ENCODE data around the gene PNMA8C.
"Not testable (repeated sequence)": the region's sequence is repeated elsewhere in the genome, so short reads cannot be mapped to it uniquely, and the experiment has no call there.

The PNMA8C gene

DNA sequence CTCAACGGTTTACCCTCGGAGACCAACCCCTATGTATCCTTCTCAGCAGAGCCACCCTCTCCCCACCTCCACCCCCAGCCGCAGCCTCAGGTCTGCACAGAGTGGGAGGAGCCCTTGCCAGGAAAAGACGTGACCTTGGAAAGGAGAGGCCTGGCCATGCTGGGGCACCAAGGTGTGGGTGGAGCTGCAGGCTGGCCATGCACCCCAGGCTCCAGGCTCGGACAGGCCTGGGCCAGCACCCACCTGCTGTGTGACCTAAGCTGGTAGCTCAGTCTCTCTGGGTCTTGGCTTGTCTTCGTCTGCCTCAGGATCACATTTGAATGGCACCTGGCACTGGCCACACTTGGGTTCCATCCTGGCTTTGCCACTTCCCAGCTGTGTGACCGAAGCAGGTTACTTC lies 44.9 kb downstream of the PNMA8C start:
- Histone ChIP-seq H3K36me3 (ENCODE audit: control insufficient read depth, insufficient read depth, low read length) (peaks cover 80% of the 10 kb centered on the region), H3K4me1 (ENCODE audit: control insufficient read depth, insufficient read depth, low read length, poor library complexity, severe bottlenecking) (no peaks in the 10 kb centered on the region), H3K27me3 (replicated peaks; ENCODE audit: control insufficient read depth, insufficient read depth, low read length, poor library complexity, severe bottlenecking) (no peaks in the 10 kb centered on the region), H3K27ac (ENCODE audit: insufficient read depth, low read length, poor library complexity, severe bottlenecking) (no peak overlapping the region), H3K9me3 (ENCODE audit: control insufficient read depth, low read length) (no peaks in the 10 kb centered on the region), H3K4me3 (ENCODE audit: insufficient read depth, low read depth, low read length, poor library complexity, severe bottlenecking) (no peak overlapping the region)
- DNase-seq: no peak

- no peaks in the 10 kb centered on the region for H3K4me1 ChIP-seq (ENCODE audit: control insufficient read depth, insufficient read depth, low read length, poor library complexity, severe bottlenecking)
These were observed 45.4 kb downstream of the PNMA8C start for GRCh38 chr19:46383171-46383815.

DNA sequence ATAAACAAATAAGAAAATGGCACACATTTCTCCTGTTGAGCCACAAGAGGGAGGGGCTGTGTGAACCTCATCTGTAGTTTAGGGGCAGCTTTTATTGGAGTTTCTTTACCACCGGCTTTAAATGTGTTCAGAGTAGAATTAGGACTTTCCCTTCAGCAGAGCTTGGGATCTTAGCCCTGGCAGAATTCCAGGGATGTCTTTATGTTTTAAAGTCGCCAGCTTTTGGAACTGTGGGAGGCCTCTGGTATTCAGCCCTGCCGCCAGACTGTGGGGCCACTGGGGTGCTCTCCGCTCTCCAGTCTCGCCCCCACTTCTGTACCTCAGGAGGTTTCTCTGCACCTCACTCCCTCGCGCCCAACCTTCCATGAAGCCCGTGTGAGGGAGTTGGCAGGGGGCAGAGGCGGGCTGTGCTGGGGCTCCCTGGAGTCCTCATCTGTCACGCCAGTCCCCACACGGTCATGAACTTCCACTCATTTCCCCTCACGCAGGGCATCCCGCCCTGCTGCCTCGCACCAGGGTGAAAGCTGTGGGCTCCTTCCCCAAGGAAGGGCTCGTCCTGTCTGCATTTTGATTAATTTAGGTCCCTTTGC lies 46.9 kb downstream of the PNMA8C start:
- Histone ChIP-seq H3K27me3 (replicated peaks; ENCODE audit: control insufficient read depth, insufficient read depth, low read length, poor library complexity, severe bottlenecking) (no peaks in the 10 kb centered on the region), H3K4me3 (ENCODE audit: insufficient read depth, low read depth, low read length, poor library complexity, severe bottlenecking) (no peak overlapping the region), H3K4me1 (ENCODE audit: control insufficient read depth, insufficient read depth, low read length, poor library complexity, severe bottlenecking) (no peaks in the 10 kb centered on the region), H3K36me3 (ENCODE audit: control insufficient read depth, insufficient read depth, low read length) (peaks cover 77% of the 10 kb centered on the region), H3K27ac (ENCODE audit: insufficient read depth, low read length, poor library complexity, severe bottlenecking) (no peak overlapping the region), H3K9me3 (ENCODE audit: control insufficient read depth, low read length) (no peaks in the 10 kb centered on the region)
- no peak for DNase-seq

More at GRCh38 chr19:46383171-46383815, 45.4 kb downstream of the PNMA8C start:
- Histone ChIP-seq H3K27me3 (replicated peaks; ENCODE audit: control insufficient read depth, insufficient read depth, low read length, poor library complexity, severe bottlenecking) (no peaks in the 10 kb centered on the region), H3K9me3 (ENCODE audit: control insufficient read depth, low read length) (no peaks in the 10 kb centered on the region), H3K36me3 (ENCODE audit: control insufficient read depth, insufficient read depth, low read length) (peaks cover 79% of the 10 kb centered on the region), H3K4me3 (ENCODE audit: insufficient read depth, low read depth, low read length, poor library complexity, severe bottlenecking) (no peak overlapping the region), H3K27ac (ENCODE audit: insufficient read depth, low read length, poor library complexity, severe bottlenecking) (no peak overlapping the region)
- no peak for DNase-seq

GRCh38 chr19:46381346-46381745 lies 47.4 kb downstream of the PNMA8C start:
- no peak overlapping the region for H3K27ac ChIP-seq (ENCODE audit: insufficient read depth, low read length, poor library complexity, severe bottlenecking)
- no peak overlapping the region for H3K4me3 ChIP-seq (ENCODE audit: insufficient read depth, low read depth, low read length, poor library complexity, severe bottlenecking)
- H3K4me1 ChIP-seq (ENCODE audit: control insufficient read depth, insufficient read depth, low read length, poor library complexity, severe bottlenecking): no peaks in the 10 kb centered on the region
- H3K27me3 ChIP-seq (replicated peaks; ENCODE audit: control insufficient read depth, insufficient read depth, low read length, poor library complexity, severe bottlenecking): no peaks in the 10 kb centered on the region
- DNase-seq: no peak
- H3K36me3 ChIP-seq (ENCODE audit: control insufficient read depth, insufficient read depth, low read length): peaks cover 78% of the 10 kb centered on the region
- no peaks in the 10 kb centered on the region for H3K9me3 ChIP-seq (ENCODE audit: control insufficient read depth, low read length)

- no peak overlapping the region for H3K27ac ChIP-seq (ENCODE audit: insufficient read depth, low read length, poor library complexity, severe bottlenecking)
- DNase-seq: no peak
- H3K36me3 ChIP-seq (ENCODE audit: control insufficient read depth, insufficient read depth, low read length): peaks cover 78% of the 10 kb centered on the region
- H3K9me3 ChIP-seq (ENCODE audit: control insufficient read depth, low read length): no peaks in the 10 kb centered on the region
- no peaks in the 10 kb centered on the region for H3K4me1 ChIP-seq (ENCODE audit: control insufficient read depth, insufficient read depth, low read length, poor library complexity, severe bottlenecking)
- H3K27me3 ChIP-seq (replicated peaks; ENCODE audit: control insufficient read depth, insufficient read depth, low read length, poor library complexity, severe bottlenecking): no peaks in the 10 kb centered on the region
- no peak overlapping the region for H3K4me3 ChIP-seq (ENCODE audit: insufficient read depth, low read depth, low read length, poor library complexity, severe bottlenecking)
These were observed 48.0 kb downstream of the PNMA8C start for GRCh38 chr19:46380690-46381089.

DNA sequence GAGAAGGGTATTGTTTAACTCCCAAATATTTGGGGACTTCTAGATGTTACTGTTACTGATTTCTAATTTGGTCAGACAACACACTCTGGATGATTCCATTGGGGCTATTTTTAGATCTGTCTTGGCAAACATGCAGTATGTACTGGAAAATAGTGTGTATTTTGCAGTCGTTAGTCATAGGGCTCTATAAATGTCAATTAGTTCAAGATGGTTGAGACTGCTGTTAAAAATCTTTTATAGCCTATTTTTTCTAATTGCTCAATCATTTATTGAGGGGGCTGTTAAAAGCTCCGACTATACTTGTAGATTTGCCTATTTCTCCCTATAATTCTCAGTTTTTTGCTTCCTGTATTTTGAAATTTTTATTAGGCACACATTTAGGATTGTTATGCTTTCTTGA lies 50.5 kb downstream of the PNMA8C start:
- no peak overlapping the region for H3K27ac ChIP-seq (ENCODE audit: insufficient read depth, low read length, poor library complexity, severe bottlenecking)
- no peaks in the 10 kb centered on the region for H3K4me1 ChIP-seq (ENCODE audit: control insufficient read depth, insufficient read depth, low read length, poor library complexity, severe bottlenecking)
- peaks cover 60% of the 10 kb centered on the region for H3K36me3 ChIP-seq (ENCODE audit: control insufficient read depth, insufficient read depth, low read length)
- DNase-seq: no peak
- no peak overlapping the region for H3K4me3 ChIP-seq (ENCODE audit: insufficient read depth, low read depth, low read length, poor library complexity, severe bottlenecking)
- no peaks in the 10 kb centered on the region for H3K27me3 ChIP-seq (replicated peaks; ENCODE audit: control insufficient read depth, insufficient read depth, low read length, poor library complexity, severe bottlenecking)
- no peaks in the 10 kb centered on the region for H3K9me3 ChIP-seq (ENCODE audit: control insufficient read depth, low read length)

DNA sequence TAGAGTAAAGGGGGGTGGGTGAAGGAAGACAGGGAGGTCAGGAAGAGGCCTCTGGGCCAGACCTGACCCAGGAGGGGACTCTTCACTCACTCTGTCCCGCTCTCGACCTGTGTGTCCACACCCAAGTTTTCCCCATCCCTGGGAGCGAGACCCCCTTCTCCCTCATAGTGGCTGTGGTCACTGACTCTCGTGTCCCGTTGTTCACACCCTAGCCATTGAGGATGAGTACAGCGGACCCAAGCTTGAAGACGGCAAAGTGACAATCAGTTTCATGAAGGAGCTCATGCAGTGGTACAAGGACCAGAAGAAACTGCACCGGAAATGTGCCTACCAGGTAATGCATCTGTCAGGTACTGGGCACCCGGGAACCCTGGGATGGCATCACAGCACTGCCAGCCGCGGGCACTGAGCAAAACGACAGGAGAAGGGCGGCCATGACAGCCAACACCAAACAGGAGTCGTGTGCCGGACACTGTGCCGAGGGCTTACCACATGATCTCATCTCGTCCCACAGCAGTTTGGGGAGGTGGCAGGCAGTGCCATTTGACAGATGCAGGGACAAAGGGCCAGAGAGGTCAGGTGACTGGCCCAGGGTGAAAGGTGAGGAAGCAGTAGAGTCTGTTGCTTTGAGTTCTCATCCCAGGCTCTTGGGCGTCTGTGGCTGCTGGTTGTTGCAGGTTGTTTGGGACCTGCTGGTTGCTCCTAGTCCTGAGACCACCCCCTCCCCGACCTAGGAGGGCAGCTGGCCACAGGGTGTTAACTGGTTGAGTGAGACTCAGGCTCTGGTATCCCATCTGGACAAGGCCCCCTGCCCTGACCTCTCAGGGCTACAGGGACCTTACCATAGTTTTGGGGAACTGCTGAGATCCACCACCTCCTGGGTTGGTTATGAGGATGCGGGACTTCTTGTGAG lies 52.2 kb downstream of the PNMA8C start:
- H3K27me3 ChIP-seq (replicated peaks; ENCODE audit: control insufficient read depth, insufficient read depth, low read length, poor library complexity, severe bottlenecking): no peaks in the 10 kb centered on the region
- no peaks in the 10 kb centered on the region for H3K9me3 ChIP-seq (ENCODE audit: control insufficient read depth, low read length)
- no peak for DNase-seq
- no peak overlapping the region for H3K4me3 ChIP-seq (ENCODE audit: insufficient read depth, low read depth, low read length, poor library complexity, severe bottlenecking)
- no peaks in the 10 kb centered on the region for H3K4me1 ChIP-seq (ENCODE audit: control insufficient read depth, insufficient read depth, low read length, poor library complexity, severe bottlenecking)
- H3K27ac ChIP-seq (ENCODE audit: insufficient read depth, low read length, poor library complexity, severe bottlenecking): no peak overlapping the region
- peaks cover 42% of the 10 kb centered on the region for H3K36me3 ChIP-seq (ENCODE audit: control insufficient read depth, insufficient read depth, low read length)

- H3K4me1 ChIP-seq (ENCODE audit: control insufficient read depth, insufficient read depth, low read length, poor library complexity, severe bottlenecking); DNase-seq: not testable (repeated sequence)
- H3K36me3 ChIP-seq (ENCODE audit: control insufficient read depth, insufficient read depth, low read length): peaks cover 39% of the 10 kb centered on the region
These were observed 53.2 kb downstream of the PNMA8C start for GRCh38 chr19:46375476-46376067.

More at GRCh38 chr19:46375476-46376067, 53.2 kb downstream of the PNMA8C start:
- H3K4me3 ChIP-seq (ENCODE audit: insufficient read depth, low read depth, low read length, poor library complexity, severe bottlenecking); H3K27me3 ChIP-seq (replicated peaks; ENCODE audit: control insufficient read depth, insufficient read depth, low read length, poor library complexity, severe bottlenecking); H3K9me3 ChIP-seq (ENCODE audit: control insufficient read depth, low read length); H3K27ac ChIP-seq (ENCODE audit: insufficient read depth, low read length, poor library complexity, severe bottlenecking): not testable (repeated sequence)
